HAP-1 (cell line): Measurements from ENCODE around the gene INAFM2.

Experiments used
- DNase-seq, 2 experiments: peaks; one replicate each; pipeline ENCODE4 v3.0.0-alpha.2; 2016 to 2020; ENCODE audit warnings: low spot score in 2 of 2
- H3K27me3 ChIP-seq: fragments of 250-450 bp; sonication (Bioruptor Pico); 2 replicates; pipeline ENCODE4 v1.5.1; 2020; ENCODE audit warnings: low read depth, mild to moderate bottlenecking, moderate library complexity
- H3K36me3 ChIP-seq: fragments of 250-450 bp; sonication (Bioruptor Pico); replicated peaks from 2 replicates; pipeline ENCODE4 v1.5.1; 2020; ENCODE audit warnings: mild to moderate bottlenecking
- H3K4me1 ChIP-seq: fragments of 250-450 bp; sonication (Bioruptor Pico); 2 replicates; pipeline ENCODE4 v1.5.1; 2020; ENCODE audit warnings: mild to moderate bottlenecking
- H3K4me3 ChIP-seq: fragments of 250-450 bp; sonication (Bioruptor Pico); 2 replicates; pipeline ENCODE4 v1.5.1; 2020; ENCODE audit warnings: mild to moderate bottlenecking, moderate library complexity
- H3K9me3 ChIP-seq: fragments of 250-450 bp; sonication (Bioruptor Pico); 2 replicates; pipeline ENCODE4 v1.5.1; 2020; ENCODE audit warnings: mild to moderate bottlenecking, moderate library complexity
- in situ Hi-C: fragments of 300-500 bp; cut with MboI; formaldehyde crosslinking; loops from 3 replicates; pipeline ENCODE4 v1.14.3; 2020; ENCODE audit warnings: low sequenced_read_pairs, inconsistent platforms, mixed read lengths

The INAFM2 gene

GRCh38 chr15:40293905-40294895 is 29.3 kb upstream of the INAFM2 start:
- Histone ChIP-seq H3K9me3 (no peaks in the 10 kb centered on the region), H3K36me3 (no peaks in the 10 kb centered on the region), H3K4me3 (no peak overlapping the region), H3K27me3 (no peaks in the 10 kb centered on the region), H3K4me1 (no peaks in the 10 kb centered on the region)
- in situ Hi-C loops = no loop called here
- DNase-seq = no peak

- in situ Hi-C loops = no loop called here
- H3K27me3 ChIP-seq = no peaks in the 10 kb centered on the region
- H3K4me3 ChIP-seq = no peak overlapping the region
These were observed 28.2 kb upstream of the INAFM2 start for GRCh38 chr15:40295297-40295696.

GRCh38 chr15:40295877-40296560 is 27.5 kb upstream of the INAFM2 start:
- H3K36me3 ChIP-seq = no peaks in the 10 kb centered on the region
- no peak for DNase-seq
- in situ Hi-C loops = no loop called here
- 0 out of 2 replicates have a peak, but pooled peaks cover 2% of the 10 kb centered on the region for H3K9me3 ChIP-seq
- no peaks in the 10 kb centered on the region for H3K4me1 ChIP-seq
- H3K27me3 ChIP-seq = no peaks in the 10 kb centered on the region
- no peak overlapping the region for H3K4me3 ChIP-seq

More at GRCh38 chr15:40295297-40295696, 28.2 kb upstream of the INAFM2 start:
- Histone ChIP-seq H3K4me1 (no peaks in the 10 kb centered on the region), H3K36me3 (no peaks in the 10 kb centered on the region), H3K9me3 (0 out of 2 replicates have a peak, but pooled peaks cover 2% of the 10 kb centered on the region)
- DNase-seq = no peak

- H3K9me3 ChIP-seq = 0 out of 2 replicates have a peak, but pooled peaks cover 2% of the 10 kb centered on the region
- in situ Hi-C loops = no loop called here
- no peaks in the 10 kb centered on the region for H3K4me1 ChIP-seq
- H3K4me3 ChIP-seq = no peak overlapping the region
- no peak for DNase-seq
- no peaks in the 10 kb centered on the region for H3K36me3 ChIP-seq
- no peaks in the 10 kb centered on the region for H3K27me3 ChIP-seq
These were observed 26.8 kb upstream of the INAFM2 start for GRCh38 chr15:40296561-40297230.

- no peaks in the 10 kb centered on the region for H3K36me3 ChIP-seq
- no peaks in the 10 kb centered on the region for H3K4me1 ChIP-seq
- H3K27me3 ChIP-seq = no peaks in the 10 kb centered on the region
- H3K9me3 ChIP-seq = 0 out of 2 replicates have a peak, but pooled peaks cover 2% of the 10 kb centered on the region
- no peak for DNase-seq
- in situ Hi-C loops = no loop called here
- no peak overlapping the region for H3K4me3 ChIP-seq
These were observed 26.1 kb upstream of the INAFM2 start for GRCh38 chr15:40297356-40297755.

- Histone ChIP-seq H3K9me3 (0 out of 2 replicates have a peak, but pooled peaks cover 2% of the 10 kb centered on the region), H3K4me1 (no peaks in the 10 kb centered on the region), H3K4me3 (no peak overlapping the region), H3K27me3 (no peaks in the 10 kb centered on the region), H3K36me3 (no peaks in the 10 kb centered on the region)
- in situ Hi-C loops = no loop called here
- DNase-seq = no peak
These were observed 25.1 kb upstream of the INAFM2 start for GRCh38 chr15:40298216-40298935.

GRCh38 chr15:40300367-40300766 is 23.1 kb upstream of the INAFM2 start:
- Histone ChIP-seq H3K9me3 (0 out of 2 replicates have a peak, but pooled peaks cover 2% of the 10 kb centered on the region), H3K27me3 (no peaks in the 10 kb centered on the region), H3K4me3 (no peak overlapping the region), H3K36me3 (no peaks in the 10 kb centered on the region), H3K4me1 (no peaks in the 10 kb centered on the region)
- in situ Hi-C loops = no loop called here
- DNase-seq = no peak

GRCh38 chr15:40300771-40301170 is 22.7 kb upstream of the INAFM2 start:
- in situ Hi-C loops = no loop called here

GRCh38 chr15:40301467-40302179 is 21.9 kb upstream of the INAFM2 start:
- H3K27me3 ChIP-seq = no peaks in the 10 kb centered on the region
- H3K9me3 ChIP-seq = 0 out of 2 replicates have a peak, but pooled peaks cover 2% of the 10 kb centered on the region
- DNase-seq = no peak
- in situ Hi-C loops = no loop called here
- no peaks in the 10 kb centered on the region for H3K36me3 ChIP-seq
- H3K4me3 ChIP-seq = no peak overlapping the region
- H3K4me1 ChIP-seq = no peaks in the 10 kb centered on the region

More at GRCh38 chr15:40300771-40301170, 22.7 kb upstream of the INAFM2 start:
- Histone ChIP-seq H3K36me3 (no peaks in the 10 kb centered on the region), H3K9me3 (0 out of 2 replicates have a peak, but pooled peaks cover 2% of the 10 kb centered on the region), H3K4me1 (no peaks in the 10 kb centered on the region), H3K4me3 (no peak overlapping the region), H3K27me3 (no peaks in the 10 kb centered on the region)
- DNase-seq = no peak

- no peak for DNase-seq
- 0 out of 2 replicates have a peak, but pooled peaks cover 2% of the 10 kb centered on the region for H3K9me3 ChIP-seq
- in situ Hi-C loops = no loop called here
- H3K4me1 ChIP-seq = no peaks in the 10 kb centered on the region
- no peaks in the 10 kb centered on the region for H3K27me3 ChIP-seq
- H3K36me3 ChIP-seq = no peaks in the 10 kb centered on the region
- no peak overlapping the region for H3K4me3 ChIP-seq
These were observed 21.1 kb upstream of the INAFM2 start for GRCh38 chr15:40302288-40302886.

- H3K36me3 ChIP-seq = no peaks in the 10 kb centered on the region
- H3K27me3 ChIP-seq = no peaks in the 10 kb centered on the region
- H3K4me3 ChIP-seq = no peak overlapping the region
- H3K4me1 ChIP-seq = no peaks in the 10 kb centered on the region
- H3K9me3 ChIP-seq = 0 out of 2 replicates have a peak, but pooled peaks cover 2% of the 10 kb centered on the region
- in situ Hi-C loops = no loop called here
- no peak for DNase-seq
These were observed 20.5 kb upstream of the INAFM2 start for GRCh38 chr15:40302981-40303380.

GRCh38 chr15:40303576-40303975 is 19.9 kb upstream of the INAFM2 start:
- Histone ChIP-seq H3K4me3 (no peak overlapping the region), H3K36me3 (no peaks in the 10 kb centered on the region), H3K4me1 (no peaks in the 10 kb centered on the region), H3K9me3 (0 out of 2 replicates have a peak, but pooled peaks cover 2% of the 10 kb centered on the region), H3K27me3 (no peaks in the 10 kb centered on the region)
- DNase-seq = no peak
- in situ Hi-C loops = no loop called here
